Kidney glomerular epithelial cell (primary cell): ENCODE measurements around the gene PTPRN2.

ENCODE experiments used
- DNase-seq: peaks from one replicate; lab custom pipeline; 2025; lab: John Stamatoyannopoulos, UW

Gene PTPRN2

DNA sequence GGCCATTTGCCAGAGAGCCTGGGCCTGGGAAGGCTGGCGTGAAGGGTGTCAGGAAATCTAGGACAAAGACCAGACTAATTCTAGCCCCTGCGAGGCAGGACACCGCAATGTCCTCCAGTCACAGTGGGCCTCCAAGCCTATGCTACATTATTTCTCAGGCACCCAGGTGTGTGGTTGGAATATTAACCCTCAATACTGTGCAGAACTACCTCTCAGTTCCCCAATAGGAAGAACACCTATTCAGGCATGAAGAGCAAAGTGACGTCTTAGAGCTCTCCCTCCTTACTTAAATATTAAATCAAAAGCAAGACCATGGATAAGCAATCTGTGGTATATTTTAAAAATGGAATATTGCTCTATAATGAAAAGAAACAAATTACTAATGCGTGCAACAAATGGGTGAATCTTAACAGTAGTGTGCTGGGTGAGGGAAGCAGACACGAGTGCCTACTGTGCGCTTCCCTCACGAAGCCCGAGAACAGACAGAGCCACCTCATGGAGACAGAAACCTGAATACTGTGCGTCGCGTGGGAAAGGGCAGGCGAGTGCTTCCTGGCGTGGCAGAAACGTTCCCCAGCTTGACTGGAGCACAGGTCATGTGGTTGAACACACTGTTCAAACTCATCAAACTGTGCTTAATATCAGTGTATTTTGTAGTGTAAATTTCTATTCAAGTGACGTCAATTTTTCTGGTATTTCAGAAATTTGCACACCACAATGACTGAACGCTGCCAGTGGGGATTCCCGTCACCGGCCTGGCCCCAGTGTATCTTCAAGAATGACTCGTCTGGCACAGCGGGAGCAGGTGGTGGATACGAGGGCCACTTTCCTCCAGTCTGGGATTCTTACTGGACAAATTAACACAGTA is 15.5 kb upstream of the PTPRN2 start:
- no peak for DNase-seq

DNA sequence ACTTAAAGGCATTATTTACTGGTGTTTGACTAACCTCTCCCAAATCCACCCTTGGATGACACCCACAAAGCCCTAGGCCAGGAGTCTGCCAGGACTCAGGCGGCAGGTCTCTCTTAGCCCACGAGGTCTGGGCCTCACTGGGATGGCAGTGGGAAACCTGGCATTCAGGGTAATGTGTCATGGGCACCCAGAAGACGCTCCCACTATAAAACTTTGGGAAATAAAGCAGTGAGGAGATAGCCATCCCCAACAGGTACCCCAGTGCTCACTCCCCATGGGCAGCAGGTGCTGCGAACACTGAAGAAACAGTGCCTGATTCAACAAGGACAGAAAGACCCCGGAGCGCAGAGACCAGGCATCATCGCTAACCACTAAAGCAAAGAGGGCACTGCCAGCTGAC is 14.4 kb upstream of the PTPRN2 start:
- no peak for DNase-seq

DNA sequence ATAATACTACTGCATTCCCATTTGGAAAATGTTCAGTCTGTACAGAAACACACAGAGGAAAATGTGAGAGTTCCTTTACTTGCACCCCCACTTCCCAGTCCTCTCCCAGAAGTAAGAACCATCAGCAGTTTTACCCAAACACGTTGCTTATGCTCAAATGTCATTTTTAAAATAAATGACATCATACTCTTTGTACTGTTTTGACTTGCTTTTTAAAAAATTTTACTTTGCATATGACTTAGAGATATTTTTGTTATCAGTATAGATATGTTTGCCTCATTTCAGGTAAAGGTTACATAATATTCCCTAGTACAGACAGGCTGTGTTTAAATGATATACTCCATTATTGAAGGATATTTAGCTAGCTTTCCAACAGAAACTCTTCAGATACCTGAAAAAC is 13.5 kb upstream of the PTPRN2 start:
- DNase-seq = no peak

DNA sequence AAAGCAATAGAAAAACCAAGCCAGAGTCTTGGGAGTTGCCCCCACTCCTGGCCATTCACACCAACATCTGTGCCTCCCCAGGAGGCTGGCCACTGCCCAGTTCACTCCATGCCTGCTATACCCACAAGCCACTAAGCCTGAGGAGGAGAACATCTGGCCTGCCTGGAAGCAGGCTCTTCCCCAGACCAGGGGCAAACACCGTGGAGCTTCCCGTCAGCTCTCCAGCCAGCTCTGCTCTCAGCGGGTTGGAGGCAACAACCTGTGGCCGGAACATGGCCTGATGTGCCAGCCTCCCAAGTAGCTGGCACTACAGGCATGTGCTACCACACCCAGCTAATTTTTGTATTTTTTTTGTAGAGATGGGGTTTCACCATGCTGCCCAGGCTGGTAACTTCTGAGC is 9.1 kb upstream of the PTPRN2 start:
- no peak for DNase-seq

DNA sequence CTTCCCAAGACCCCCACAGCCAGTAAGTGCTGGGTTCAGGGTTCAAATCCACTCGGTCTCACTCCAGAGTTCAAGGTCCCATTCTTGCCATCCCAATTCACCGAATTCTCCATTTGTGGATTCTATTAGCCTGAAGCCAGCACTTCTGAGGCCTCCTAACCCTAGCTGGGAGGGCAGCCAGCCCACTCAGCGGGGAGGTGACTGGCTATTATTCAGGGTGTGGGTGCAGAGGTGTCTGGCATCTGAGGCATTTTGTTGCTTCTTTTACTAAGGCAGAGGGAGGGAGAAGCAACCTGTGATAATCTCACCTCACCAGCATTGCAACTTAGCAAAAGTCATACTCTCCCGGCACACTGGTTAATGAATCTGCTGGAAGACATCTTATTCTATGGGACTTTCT is 8.7 kb upstream of the PTPRN2 start:
- DNase-seq = no peak

DNA sequence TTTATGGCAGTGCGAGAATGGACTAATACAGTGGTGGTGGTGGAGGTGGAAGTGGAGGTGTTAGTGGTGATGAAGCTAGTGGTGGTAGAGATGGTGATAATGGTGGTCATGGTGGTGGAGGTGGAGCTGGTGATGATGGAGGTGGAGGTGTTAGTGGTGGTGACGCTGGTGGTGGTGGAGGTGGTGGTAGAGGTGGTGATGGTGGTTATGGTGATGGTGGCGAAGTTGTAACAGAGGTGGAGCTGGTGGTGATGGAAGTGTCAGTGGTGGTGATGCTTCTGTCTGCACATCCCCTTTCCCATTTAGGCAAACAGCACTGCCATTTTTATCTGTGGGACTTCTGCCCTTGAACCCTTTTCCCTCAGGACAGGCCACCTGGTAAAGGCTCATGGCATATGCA is 7.4 kb upstream of the PTPRN2 start:
- DNase-seq = no peak

DNA sequence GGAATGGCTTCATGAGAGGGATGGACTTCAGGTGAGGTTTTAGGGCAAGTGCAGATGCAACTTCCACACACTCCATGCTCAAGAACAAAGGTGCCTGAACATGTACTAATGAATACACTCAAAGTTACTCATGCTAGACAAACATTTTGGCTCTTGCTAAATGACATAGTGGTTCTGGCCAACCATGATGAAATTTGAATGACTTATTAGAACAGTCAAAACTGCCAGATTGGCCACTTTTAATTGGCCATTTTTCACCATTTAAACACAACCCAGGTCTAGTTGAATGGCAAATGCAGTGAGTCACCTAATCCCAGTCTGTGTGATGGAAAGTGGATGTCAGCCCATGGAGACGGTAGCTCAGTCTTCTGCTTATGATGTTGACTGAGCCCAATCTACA is 4.9 kb upstream of the PTPRN2 start:
- DNase-seq = no peak

DNA sequence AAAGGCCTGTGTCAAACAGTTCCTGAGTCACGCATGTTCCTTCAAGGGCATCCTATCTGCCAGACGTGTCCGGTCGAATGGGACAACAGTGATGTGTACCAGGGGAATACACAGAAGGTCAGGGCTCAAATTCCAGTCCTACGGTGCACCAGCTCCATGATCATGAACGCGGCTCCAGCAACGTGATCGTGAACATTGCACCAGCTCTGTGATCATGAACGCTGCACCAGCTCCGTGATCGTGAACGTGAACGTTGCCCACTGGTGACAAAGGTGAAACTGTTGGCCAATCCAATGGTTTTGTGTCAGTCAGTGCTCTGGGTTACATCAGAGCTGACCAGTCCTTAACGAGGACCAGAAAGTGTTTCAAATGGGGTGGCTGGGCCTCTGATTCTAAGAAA is 4.3 kb upstream of the PTPRN2 start:
- DNase-seq = no peak

DNA sequence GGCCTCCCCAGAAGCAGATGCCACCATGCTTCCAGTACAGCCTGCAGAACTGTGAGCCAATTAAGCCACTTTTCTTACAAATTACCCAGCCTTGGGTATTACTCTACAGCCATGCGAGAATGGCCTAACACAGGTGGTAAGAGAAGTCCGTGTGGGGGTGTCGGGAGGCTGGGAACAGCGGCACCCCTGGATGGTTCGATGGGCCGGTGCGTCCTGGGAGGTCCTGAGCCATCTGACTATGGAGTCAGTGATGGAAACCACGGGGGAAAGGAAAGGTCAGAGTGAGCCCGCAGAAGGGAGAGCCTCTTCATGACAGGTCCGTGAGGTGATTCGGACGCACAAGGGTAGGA is 2.5 kb upstream of the PTPRN2 start:
- DNase-seq = no peak

DNA sequence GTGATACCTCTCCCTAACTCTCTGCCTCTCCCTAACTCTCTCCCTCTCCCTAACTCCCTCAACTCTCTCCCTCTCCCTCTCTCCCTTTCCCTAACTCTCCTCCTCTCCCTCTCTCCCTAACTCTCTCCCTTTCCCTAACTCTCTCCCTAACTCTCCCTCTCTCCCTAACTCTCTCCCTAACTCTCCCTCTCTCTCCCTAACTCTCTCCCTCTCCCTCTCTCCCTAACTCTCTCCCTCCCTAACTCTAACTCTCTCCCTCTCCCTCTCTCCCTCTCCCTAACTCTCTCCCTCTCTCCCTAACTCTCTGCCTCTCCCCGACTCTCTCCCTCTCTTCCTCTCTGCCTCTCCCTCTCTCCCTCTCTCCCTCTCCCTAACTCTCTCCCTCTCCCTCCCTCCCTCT is 2.0 kb upstream of the PTPRN2 start:
- DNase-seq = no peak

DNA sequence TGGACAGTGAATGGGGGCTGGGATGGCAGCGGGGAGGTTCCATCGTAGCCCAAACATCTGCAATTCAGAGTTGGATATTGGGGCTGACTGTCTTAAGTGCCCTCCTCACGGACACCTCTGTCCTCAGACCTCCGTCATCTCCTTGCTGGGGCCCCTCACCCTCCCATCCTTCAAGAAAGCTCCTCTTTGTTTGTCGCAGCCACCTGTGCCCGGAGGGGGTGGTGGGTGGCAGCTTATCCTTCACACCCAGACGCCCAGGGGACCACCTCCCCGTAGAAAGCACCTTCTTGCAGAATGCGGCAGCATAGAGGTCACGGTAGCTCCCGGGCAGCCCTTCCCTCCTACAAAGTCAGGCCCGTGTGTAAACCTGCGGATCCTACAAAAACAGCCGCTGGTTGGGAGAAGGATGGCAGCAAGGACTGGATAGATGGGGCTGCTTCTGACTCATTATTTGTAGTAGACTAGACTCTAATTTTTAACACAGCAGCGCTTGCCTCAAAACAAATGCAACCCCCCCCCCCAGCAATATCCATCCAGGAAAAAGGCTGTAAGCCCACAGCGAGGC is 1.3 kb upstream of the PTPRN2 start:
- DNase-seq = no peak

DNA sequence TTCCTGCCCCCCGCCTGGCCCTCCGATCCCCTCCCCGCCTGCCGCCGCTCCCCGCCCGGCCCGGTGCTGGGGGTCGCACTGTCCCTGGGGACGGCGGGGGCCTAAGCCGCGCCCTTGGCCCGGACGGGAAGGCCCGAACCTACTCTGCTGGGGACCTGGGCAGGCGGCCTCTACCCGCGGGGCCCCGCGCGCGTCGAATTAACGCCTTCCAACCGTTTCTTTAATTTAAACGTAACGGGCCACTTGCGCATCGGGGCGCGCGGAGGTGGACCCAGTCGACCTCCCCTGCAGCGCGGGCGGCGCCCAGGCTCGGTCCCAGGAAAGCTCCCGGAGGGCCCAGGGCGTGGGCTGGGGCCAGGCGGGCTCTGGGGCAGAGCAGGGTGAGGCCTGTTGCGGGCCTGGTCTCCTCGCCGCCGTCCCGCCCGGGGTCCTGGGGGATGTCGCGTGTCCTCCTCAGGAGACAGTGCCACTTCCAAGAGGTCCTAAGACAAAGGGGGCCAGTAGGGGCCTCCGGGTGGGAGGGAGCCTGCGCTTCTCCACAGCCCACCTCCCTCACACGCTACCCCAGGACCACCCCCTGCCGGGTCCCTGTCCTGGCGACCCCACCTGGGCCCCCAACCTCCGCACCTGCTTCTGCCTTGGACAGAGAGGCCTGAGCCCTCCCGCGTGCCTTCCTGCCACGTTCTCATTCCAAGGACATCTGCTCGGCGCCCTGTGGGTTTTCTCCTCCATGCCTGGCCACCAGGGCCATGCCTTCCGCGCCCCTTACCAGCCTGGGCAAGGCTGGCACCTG is 658 bp upstream of the PTPRN2 start:
- DNase-seq = no peak

DNA sequence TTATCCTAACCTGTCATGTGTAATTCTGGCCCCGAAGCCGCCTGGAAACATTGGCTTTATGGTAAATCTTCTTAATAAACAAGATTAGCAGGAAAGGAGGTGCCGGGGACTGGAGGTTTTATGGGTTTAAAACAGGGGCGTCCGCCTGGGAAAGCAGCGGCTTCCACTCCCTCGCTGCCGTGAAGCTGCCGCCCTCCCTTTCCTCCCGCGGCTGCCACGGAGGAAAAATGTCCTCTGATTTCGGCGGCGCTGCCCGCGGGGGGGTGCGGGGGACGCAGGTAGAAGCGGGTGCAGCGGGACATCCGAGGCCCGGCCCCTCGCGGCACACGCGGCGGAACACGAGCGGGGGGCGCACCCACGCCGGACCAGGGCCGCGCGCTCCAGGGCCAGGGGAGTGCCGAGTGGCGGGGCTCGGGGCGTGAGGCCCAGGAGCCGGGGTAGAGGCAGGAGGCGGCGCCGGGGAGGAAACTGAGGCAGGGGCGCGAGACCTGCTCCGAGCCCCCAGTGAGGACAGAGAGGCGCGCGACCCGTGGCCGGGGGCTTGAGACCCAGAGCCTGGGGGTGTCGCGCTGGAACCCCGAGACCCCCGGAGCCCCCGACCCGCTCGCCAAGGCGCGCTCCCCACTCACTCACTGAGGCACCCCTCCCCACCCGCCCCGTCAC is 993 bp downstream of the PTPRN2 start:
- no peak for DNase-seq

DNA sequence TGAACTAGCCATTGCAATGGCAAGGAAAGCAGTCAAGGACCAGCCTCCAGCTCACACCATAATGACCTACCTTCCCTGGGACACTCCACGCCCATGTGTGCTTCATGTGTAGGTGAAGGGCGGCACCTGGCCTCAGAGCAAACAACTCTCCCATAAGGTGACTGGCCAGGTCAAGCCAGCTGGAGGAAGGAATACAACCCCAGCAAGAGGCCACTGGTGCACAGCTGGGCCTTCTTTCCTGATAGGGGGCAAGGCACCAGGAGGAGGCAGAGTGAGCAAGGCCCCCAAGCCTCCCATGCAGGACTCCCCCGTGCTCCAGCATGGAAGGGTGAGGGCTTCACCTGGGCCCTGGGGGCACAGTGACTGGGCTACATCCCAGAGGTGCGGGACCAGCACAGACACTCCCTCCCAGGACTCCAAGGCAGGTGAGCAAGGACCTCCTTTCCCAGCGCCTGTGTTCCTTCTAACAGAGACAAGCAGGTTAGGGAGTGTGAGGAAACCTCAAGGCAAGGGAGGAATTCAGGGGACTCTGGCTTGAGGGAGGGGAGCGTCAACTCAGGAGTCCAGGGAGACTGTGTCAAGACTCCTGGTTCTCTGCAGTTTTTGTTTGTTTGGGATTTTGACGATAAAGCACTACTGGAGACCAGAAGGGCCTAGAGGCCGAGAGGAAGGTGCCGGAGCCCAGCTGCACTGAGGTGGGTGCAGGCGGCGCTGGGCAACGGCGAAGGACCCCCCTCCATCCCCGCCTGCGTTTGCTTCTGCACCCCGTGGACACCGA is 1.7 kb downstream of the PTPRN2 start:
- DNase-seq = no peak

DNA sequence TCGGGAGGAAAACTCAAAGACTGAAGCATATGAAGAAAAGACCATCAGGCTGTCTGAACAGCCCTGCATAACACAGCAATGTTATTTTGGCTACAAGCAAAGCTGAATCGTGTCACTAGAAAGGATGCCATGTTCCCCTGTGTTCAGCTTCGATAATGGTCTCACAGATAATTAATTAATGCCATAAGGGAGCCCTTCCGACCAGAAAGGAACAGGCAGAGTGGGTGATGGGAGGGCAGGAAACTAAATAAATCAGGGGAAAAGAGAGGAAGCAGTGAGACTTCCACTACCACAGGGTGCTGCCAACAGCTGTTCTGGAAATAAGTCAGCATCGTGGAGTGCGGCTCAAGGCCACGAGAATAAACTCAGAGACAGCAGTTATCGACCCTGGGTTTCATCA is 3.2 kb downstream of the PTPRN2 start:
- no peak for DNase-seq

DNA sequence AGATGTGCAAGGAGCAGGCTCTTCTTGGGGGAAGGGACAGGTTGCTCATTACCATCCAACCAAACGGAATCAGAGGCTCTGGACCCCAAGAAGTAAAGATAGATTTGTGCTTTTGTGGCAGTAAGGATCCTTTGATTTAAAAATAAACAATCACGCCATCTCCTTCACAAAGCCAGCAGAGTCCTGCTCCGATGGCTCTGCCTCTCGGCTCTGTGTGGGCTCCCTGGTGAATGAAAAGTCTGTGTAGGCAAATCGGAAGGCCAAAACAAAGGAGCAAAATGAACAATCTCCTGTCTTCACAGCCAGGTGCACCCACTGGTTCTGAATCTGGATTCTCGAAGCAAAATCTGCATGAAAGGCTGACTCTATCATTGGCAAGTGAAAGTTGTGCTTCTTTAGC is 3.8 kb downstream of the PTPRN2 start:
- DNase-seq = no peak

DNA sequence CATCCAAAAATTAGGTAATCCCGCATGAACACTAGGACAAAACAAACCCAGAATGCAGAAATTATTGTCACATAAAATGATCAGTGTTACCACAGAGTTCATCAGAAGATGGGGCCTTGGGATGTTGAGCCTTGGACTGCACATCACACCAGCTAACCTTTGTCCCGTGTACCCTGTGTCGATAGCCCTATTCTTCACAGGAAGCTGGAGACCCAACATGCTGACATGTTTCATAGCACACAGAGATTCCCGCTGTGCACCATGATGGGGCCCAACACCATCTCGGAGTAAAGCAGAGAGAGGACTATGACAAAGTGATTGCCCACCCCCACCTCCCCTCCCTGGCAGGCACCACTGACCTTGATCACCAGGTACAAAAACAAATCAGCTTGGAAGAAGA is 4.5 kb downstream of the PTPRN2 start:
- DNase-seq = no peak

DNA sequence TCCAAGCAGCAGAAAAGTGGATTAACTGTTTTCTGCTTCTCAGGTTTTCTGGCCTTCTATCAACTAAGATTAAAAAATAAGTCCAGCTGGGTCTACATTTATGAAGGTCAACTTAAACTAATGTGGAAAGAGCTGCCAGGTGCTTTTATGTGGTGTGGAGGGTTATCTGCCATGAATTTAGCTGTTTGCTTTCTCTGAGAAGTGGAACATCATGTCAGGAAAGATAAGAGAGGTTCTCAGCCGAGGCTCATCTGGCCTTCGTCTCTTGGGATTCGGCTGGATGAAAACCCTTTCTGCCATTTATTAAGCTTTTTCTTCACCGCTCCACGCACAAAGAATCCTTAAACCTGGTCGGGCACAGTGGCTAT is 5.5 kb downstream of the PTPRN2 start:
- no peak for DNase-seq

DNA sequence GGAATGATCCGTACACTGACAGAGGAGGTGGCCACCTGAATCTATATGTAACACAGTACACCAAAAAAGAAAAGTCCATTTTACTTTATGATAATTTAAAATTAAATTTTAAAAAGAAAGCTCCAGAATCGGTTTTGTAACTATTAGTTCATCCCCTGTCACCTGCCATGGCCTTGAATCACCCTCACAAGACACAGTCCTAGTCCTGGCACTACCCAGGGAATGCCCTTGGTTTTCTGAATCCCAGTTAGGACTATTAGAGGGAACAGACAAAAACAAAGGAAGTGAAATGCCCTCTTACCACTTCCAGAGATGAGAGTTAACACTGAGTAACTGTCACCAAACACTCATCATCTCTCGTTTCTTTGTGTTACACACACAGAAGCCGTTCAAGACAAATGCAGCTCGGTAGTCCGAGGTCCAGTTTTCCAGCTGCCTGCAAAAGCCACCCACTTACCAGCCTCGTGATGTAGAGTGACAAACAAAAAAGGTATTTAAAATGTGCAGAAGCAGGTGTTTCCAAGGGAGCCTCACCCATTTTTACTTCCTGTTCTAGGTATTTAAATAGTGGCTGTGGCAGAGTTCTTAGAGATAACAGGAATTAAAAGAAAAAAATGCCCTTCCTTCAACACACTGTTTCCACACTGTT is 6.1 kb downstream of the PTPRN2 start:
- DNase-seq = no peak

DNA sequence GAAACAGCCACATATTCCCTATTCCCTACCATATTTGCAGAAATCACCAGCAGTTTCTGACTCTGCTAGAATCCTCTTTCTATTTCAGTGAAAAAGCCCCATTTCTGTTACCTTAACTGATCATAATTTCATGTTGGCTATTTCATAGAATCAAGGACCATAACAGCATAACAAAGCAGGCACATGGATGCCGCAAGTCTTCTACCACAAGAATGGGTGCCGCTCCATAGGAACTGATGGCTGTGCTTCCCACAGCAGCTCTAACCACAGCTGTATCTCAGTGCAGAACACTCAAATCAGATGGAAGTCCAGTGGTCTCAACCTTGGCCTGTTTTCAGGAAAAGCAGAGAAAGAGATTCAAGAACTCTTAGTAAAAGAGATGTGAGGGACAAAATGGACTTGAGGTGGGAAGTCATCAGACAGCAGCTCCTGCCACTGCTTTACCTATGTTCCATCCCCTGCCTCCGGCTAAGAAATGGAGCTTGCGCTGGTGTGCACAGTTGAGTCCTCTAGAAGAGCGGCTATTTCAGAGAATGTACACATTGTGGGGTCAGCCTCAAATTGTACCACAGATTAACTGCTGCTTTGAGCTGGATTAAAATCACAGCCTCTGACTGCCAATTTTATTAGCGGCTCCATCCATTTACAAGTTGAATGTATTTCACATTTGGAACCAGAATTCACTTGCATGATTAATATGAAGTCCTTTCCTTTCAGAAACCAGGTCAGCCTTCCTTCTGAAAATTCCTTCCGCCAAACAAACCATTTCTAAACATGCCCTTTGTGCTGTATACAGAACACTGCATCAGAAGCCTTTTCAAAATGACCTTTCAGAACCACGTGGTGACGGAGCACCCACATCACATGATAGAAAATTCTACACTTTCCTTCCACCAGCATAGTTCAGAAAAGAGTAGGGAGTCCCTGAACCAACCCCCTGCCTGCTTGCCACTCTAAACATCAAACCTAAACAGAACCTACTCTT is 7.7 kb downstream of the PTPRN2 start:
- DNase-seq = no peak
